ENCODE results near the gene WAC.
"Not testable (repeated sequence)": the region's sequence is repeated elsewhere in the genome, so short reads cannot be mapped to it uniquely, and the experiment has no call there.

Gene WAC

DNA sequence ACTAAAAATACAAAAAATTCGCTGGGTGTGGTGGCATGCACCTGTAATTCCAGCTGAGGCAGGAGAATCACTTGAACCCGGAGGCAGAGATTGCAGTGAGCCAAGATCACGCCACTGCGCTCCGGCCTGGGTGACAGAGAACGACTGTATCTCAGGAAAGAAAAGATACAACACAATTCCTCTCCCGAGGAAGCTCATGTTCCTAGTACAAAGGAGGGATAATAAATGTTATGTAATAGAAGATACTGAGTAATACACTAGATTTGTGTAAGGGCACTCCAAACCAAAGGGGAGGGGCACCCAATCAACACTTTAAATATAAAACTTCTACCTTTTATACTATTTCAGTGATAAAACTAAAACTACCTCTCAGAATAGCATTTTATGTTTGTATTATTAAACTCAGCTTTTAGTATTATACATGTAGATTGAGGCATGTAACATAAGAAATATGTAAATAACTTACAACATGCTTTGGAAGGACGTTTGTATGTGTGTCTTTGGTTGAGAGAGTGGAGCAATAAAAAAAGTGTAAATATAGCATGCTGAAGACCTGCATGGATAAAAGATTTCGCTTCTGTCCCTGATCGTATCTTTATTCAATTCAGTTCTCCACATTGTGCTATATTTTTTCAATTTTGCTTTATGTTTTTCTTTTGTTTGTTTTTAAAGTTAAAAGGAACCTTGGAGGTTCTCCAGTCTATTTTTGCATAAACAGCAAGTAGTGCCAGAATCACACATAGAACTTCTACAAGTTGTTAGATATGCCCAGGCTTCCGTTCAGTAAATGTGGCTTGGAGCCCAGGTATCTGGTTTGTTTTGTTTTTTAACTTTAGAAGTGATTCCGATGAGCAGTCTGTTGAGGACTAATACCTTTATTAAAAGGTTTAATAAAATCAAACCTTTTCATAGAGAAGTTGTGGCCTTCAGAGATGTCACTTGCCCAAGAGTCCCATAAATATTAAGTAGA is 71.9 kb downstream of the WAC start:
- no peak for ATAC-seq
- Mint-ChIP-seq H3K36me3 (peaks cover 98% of the 10 kb centered on the region), H3K27ac (no peak overlapping the region), H3K9me3 (no peaks in the 10 kb centered on the region), H3K4me1 (peaks cover 33% of the 10 kb centered on the region), H3K4me3 (no peak overlapping the region)
- DNase-seq (ENCODE audit: low spot score in 2 of 2) = no peak

DNA sequence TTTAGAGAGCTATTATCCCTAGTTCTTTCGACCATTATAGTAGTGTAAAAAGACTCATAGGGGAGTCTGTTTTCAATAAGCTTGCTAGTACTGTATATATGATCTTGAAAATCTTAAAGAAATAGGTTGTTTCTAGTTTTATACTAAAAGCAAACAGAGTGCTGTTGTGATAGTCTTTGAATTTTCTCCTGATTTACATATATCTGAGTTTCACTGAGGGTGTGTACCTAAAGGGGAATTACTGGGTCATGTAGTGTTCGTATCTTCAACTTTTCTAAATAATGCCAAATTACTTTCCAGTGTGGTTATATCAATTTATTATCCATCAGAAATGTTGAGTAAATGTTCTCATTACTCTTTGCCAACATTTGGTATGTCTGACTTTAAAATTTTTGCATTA is 73.7 kb downstream of the WAC start:
- Mint-ChIP-seq H3K27ac (peak overlapping the region; percentile 4), H3K36me3 (peaks cover 98% of the 10 kb centered on the region), H3K4me3 (no peak overlapping the region), H3K4me1 (peaks cover 36% of the 10 kb centered on the region), H3K9me3 (no peaks in the 10 kb centered on the region)
- DNase-seq (ENCODE audit: low spot score in 2 of 2) = no peak
- no peak for ATAC-seq

DNA sequence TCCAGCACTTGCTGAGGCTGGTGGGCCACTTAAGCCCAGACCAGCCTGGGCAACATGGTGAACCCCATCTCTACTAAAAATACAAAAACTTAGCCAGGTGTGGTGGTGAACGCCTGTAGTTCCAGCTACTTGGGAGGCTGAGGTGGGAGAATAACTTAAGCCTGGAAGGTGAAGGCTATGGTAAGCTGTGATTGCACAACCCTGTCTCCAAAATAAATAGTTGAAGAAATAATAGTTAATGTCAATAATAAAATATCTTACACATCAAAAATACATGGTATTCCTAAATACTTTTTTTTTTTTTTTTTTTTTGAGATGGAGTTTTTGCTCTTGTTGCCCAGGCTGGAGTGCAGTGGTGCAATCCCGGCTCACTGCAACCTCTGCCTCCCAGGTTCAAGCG is 76.7 kb downstream of the WAC start:
- DNase-seq (ENCODE audit: low spot score in 2 of 2); H3K4me3 Mint-ChIP-seq; ATAC-seq; H3K9me3 Mint-ChIP-seq; H3K27ac Mint-ChIP-seq: not testable (repeated sequence)
- Mint-ChIP-seq H3K36me3 (peaks cover 99% of the 10 kb centered on the region), H3K4me1 (peaks cover 39% of the 10 kb centered on the region)

DNA sequence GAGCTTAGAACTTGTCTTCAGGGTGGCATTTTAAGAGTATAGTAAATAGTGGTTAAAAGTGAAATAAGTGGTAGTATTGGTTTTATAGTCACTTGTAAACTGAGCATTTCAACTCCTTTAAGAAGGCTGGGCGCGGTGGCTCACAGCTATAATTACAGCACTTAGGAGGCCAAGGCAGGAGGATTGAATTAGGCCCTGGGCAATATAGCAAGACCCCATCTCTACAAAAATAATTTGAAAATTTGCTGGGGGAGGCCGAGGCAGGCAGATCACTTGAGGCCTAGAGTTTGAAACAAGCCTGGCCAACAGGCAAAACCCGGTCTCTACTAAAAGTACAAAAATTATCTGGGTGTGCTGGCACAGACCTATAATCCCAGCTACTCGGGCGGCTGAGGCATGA is 80.0 kb downstream of the WAC start:
- ATAC-seq (no peak), DNase-seq (ENCODE audit: low spot score in 2 of 2) (no peak)
- H3K4me3 Mint-ChIP-seq = no peak overlapping the region
- H3K36me3 Mint-ChIP-seq = peaks cover 100% of the 10 kb centered on the region
- peaks cover 21% of the 10 kb centered on the region for H3K4me1 Mint-ChIP-seq
- H3K27ac Mint-ChIP-seq = peak overlapping the region; percentile 58
- H3K9me3 Mint-ChIP-seq = no peaks in the 10 kb centered on the region

DNA sequence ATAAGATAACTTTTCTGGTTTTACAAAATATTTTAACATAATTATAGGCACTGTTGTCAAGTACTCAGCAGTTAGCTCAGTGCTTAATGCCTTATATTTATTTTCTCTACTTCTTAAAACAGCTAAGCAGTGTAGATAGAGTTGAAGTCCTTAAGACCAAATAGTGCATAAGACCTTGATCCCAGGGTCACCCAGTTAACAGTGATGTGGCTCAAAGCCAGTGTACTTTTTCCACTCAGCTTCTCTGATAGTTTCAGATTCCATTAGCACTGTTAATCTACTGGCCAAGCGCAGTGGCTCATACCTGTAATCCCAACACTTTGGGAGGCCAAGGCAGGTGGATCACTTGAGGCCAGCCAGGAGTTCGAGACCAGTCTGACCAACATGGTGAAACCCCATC is 83.6 kb downstream of the WAC start:
- Mint-ChIP-seq H3K4me1 (peaks cover 10% of the 10 kb centered on the region), H3K27ac (no peak overlapping the region), H3K9me3 (no peaks in the 10 kb centered on the region), H3K36me3 (peaks cover 100% of the 10 kb centered on the region), H3K4me3 (no peak overlapping the region)
- ATAC-seq (no peak), DNase-seq (ENCODE audit: low spot score in 2 of 2) (no peak)

DNA sequence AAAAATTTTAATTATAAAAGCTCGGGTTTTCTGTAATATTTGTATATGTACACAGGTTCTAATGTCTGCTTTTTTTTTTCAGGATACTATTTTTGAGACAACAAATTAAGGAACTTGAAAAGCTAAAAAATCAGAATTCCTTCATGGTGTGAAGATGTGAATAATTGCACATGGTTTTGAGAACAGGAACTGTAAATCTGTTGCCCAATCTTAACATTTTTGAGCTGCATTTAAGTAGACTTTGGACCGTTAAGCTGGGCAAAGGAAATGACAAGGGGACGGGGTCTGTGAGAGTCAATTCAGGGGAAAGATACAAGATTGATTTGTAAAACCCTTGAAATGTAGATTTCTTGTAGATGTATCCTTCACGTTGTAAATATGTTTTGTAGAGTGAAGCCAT is 86.5 kb downstream of the WAC start:
- Mint-ChIP-seq H3K4me1 (peaks cover 10% of the 10 kb centered on the region), H3K4me3 (no peak overlapping the region), H3K9me3 (no peaks in the 10 kb centered on the region), H3K27ac (no peak overlapping the region), H3K36me3 (peaks cover 91% of the 10 kb centered on the region)
- ATAC-seq (no peak), DNase-seq (ENCODE audit: low spot score in 2 of 2) (no peak)

DNA sequence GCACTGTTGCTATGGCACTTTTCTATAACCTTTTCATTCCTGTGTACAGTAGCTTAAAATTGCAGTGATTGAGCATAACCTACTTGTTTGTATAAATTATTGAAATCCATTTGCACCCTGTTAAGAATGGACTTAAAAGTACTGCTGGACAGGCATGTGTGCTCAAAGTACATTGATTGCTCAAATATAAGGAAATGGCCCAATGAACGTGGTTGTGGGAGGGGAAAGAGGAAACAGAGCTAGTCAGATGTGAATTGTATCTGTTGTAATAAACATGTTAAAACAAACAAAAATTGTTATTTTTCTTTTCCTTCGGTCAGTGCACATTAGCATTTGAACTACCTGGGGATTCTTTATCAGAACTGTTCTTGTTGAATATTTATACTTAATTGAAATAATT is 87.3 kb downstream of the WAC start:
- H3K4me3 Mint-ChIP-seq = no peak overlapping the region
- H3K36me3 Mint-ChIP-seq = peaks cover 83% of the 10 kb centered on the region
- no peak for ATAC-seq
- no peak for DNase-seq (ENCODE audit: low spot score in 2 of 2)
- H3K4me1 Mint-ChIP-seq = peaks cover 10% of the 10 kb centered on the region
- no peaks in the 10 kb centered on the region for H3K9me3 Mint-ChIP-seq
- no peak overlapping the region for H3K27ac Mint-ChIP-seq

DNA sequence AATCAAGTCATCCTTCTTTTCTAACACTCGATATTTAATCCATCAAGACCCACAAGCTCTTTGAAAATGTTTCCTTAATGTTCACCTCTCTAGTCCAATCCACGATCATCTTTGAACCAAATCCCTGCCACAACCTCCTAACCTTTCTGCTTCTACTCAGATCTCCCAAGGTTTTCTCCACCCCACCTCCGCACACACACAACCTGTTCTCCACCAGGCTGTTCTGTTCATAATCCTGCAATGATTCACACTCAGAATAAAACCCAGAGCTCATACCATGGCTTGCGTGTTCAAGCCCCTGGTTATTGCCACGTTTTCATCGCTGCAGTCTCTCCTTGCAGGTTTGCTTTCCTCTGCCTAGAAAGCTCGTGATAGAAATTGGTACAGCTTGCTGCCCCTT is 90.6 kb downstream of the WAC start:
- no peak for DNase-seq (ENCODE audit: low spot score in 2 of 2)
- no peaks in the 10 kb centered on the region for H3K9me3 Mint-ChIP-seq
- no peak overlapping the region for H3K4me3 Mint-ChIP-seq
- peaks cover 50% of the 10 kb centered on the region for H3K36me3 Mint-ChIP-seq
- peaks cover 16% of the 10 kb centered on the region for H3K4me1 Mint-ChIP-seq
- ATAC-seq = no peak
- no peak overlapping the region for H3K27ac Mint-ChIP-seq

DNA sequence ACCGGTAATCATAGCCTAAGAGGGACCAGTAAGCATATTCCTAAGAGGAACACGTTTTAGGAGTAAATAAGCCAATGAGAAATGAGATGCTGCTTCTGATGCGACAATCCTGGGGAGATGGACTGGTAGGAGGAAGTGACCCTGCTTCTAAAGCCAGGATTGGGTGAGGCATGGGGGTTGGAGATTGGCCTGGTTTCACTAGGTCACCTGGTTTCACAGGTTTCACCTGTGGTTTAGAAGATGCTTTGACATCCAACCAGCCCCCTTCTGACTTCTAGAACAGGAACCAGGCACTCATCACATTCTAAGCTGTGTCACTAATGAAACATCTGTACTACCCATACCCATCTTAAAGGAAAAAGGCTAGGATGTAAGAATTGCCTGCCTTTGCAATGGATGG is 91.4 kb downstream of the WAC start:
- Mint-ChIP-seq H3K9me3 (no peaks in the 10 kb centered on the region), H3K4me3 (no peak overlapping the region), H3K4me1 (peaks cover 25% of the 10 kb centered on the region), H3K36me3 (peaks cover 42% of the 10 kb centered on the region), H3K27ac (no peak overlapping the region)
- ATAC-seq (no peak), DNase-seq (ENCODE audit: low spot score in 2 of 2) (no peak)

DNA sequence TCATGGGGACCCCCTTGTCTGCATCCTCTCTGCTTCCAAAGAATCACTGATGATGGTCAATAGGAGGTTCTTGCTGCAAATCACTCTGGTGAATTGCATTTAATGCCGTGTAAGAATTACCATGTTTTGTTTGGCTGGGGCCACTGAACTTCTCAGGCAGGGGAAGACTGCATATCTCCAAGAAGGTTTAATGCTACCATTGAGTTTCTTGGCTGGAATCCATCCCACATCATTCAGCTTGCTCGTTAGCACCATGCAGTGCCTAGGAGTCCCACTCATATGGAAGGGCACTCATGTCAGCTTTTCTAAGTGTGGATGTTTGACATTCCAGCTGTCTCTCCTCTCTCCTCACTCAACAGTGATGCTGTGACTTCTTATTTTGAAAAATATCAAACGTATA is 94.2 kb downstream of the WAC start:
- Mint-ChIP-seq H3K27ac (no peak overlapping the region), H3K4me3 (no peak overlapping the region), H3K4me1 (peaks cover 26% of the 10 kb centered on the region), H3K9me3 (no peaks in the 10 kb centered on the region), H3K36me3 (peaks cover 14% of the 10 kb centered on the region)
- ATAC-seq (no peak), DNase-seq (ENCODE audit: low spot score in 2 of 2) (no peak)

DNA sequence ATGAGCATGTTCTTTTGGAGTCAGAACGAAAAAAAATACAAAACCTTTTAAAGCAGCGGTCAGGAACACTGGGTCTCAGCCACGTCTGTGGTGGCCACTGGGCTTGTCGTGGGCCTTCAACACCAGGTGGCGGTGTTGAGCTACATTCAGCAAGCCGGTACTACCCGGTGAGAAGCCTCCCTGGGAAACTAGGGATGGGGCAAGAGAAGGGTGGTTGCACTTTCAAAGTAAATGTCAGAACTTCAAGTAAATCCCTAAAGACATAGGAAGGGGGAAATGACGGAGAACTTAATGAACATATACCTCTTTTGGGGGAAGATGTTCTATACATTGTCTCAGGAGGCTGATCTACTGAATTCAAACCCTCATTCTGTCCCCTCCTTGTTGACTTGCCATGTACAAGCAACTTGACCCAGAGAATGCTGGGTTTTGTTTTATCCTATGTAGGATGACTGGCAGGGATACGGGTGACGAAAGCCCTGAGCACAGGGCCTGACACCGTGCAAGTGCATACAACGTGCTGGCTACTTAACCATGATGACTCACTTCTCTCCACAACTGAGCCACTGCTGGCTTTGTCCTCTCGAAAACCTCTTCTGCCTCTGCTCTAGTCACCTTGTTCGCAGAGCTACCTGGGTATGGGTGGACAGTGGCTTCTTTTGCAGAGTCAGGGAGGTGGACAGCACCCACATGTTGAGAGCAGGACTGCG is 95.4 kb downstream of the WAC start:
- no peaks in the 10 kb centered on the region for H3K9me3 Mint-ChIP-seq
- H3K4me3 Mint-ChIP-seq = no peak overlapping the region
- H3K36me3 Mint-ChIP-seq = peaks cover 2% of the 10 kb centered on the region
- no peak overlapping the region for H3K27ac Mint-ChIP-seq
- DNase-seq (ENCODE audit: low spot score in 2 of 2) = peak; percentile 61 to 80
- ATAC-seq = peak; percentile 85
- peaks cover 23% of the 10 kb centered on the region for H3K4me1 Mint-ChIP-seq

DNA sequence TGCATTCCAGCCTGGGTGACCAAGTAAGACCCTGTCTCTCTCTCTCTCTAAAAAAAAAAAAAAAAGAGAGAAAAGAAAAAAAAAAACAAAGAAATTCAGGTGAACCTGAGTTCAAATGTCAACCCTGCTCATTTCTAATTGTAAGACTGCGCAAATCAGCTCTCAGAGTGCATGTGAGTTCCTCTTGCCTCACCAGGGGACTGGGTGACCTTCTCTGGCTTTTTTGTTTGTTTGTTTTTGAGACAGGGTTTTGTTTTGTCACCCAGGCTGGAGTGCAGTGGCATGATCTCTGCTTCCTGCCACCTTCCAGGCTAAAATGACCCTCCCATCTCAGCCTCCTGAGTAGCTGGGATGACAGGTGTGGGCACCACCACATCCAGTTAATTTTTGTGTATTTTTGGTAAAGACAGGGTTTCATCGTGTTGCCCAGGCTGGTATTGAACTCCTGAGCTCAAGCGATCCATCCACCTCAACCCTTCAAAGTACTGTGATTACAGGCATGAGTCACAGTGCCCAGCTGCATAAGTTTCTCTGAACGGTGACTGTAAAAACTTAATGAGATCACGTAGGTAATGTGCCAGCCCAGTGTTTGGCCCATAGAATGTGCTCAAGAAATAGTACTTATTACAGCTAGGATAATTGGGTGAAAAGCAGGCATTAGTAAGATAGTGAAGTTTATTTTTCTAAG is 99.1 kb downstream of the WAC start:
- no peak for DNase-seq (ENCODE audit: low spot score in 2 of 2)
- Mint-ChIP-seq H3K27ac (no peak overlapping the region), H3K9me3 (no peaks in the 10 kb centered on the region), H3K36me3 (no peaks in the 10 kb centered on the region), H3K4me1 (peaks cover 15% of the 10 kb centered on the region), H3K4me3 (no peak overlapping the region)
- no peak for ATAC-seq

DNA sequence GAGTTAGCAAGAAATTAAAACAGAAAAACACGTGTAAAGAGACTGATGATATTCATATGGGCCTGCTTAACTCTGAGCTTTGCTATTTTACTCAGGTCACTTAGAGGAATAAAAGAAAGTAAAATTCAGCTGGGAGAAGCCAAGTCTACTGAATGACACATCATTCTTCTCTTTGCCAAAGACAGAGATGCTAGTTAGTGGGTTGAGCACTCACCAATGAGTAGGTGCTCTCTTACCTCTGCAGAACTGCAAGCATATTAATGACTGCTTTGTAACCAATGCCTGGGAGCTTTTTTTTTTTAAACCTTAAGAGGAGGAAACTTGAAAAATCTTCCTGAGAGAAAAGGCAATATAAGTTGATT is 99.6 kb downstream of the WAC start:
- no peak for DNase-seq (ENCODE audit: low spot score in 2 of 2)
- no peaks in the 10 kb centered on the region for H3K9me3 Mint-ChIP-seq
- H3K27ac Mint-ChIP-seq = no peak overlapping the region
- ATAC-seq = no peak
- H3K36me3 Mint-ChIP-seq = no peaks in the 10 kb centered on the region
- H3K4me3 Mint-ChIP-seq = no peak overlapping the region
- H3K4me1 Mint-ChIP-seq = peaks cover 15% of the 10 kb centered on the region

DNA sequence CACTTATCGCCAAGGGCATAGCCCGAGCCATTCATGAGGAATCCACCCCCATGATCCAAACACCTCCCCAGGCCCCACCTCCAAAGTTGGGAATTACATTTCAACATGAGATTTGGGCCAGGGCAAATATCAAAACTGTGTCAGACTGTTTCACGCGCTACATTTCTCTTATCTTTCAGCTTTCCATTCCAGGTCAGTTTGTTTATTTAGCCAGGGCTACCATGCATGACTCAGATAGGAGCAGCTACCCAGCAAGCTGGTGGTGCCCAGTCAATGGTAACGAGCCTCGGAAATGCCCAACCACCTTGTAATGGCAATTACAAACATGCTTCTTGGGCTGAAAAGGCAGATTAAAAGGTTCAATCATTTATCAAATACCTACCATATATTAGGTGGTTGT is 100.8 kb downstream of the WAC start:
- Mint-ChIP-seq H3K36me3 (no peaks in the 10 kb centered on the region), H3K27ac (no peak overlapping the region), H3K9me3 (no peaks in the 10 kb centered on the region), H3K4me3 (no peak overlapping the region), H3K4me1 (peaks cover 7% of the 10 kb centered on the region)
- DNase-seq (ENCODE audit: low spot score in 2 of 2) = no peak
- no peak for ATAC-seq

DNA sequence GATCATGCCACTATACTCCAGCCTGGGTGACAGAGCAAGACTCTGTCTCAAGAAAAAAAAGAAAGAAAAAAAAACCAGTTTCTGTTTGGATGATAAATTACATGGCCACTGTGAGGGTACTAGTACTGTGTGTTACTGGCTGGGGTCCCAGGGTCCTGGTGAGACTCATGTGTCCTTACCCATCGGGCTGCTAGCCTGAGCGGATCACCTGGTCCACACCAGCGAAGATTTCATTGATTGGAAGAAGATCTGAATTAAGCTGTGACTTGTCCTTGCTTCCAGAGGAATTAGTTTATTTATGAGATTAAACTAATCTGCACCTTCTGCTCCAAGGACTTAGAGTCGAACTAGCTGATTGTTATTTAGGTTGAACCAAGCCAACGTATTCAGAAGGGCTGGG is 104.4 kb downstream of the WAC start:
- Mint-ChIP-seq H3K36me3 (no peaks in the 10 kb centered on the region), H3K4me1 (no peaks in the 10 kb centered on the region), H3K27ac (no peak overlapping the region), H3K9me3 (no peaks in the 10 kb centered on the region), H3K4me3 (no peak overlapping the region)
- ATAC-seq = no peak
- DNase-seq (ENCODE audit: low spot score in 2 of 2) = no peak

Measured in stimulated activated effector memory CD8-positive, alpha-beta T cell treated with anti-CD3 and anti-CD28 coated beads, Interleukin-12 subunit alpha, Interleukin-12 subunit beta, amount 100 ng/mL, for 72 hours (primary cell).